Gastrocnemius medialis (tissue), 4 donors: ENCODE data around the gene PLCG2. TPM values are rescaled to one million over a fixed set of nuclear protein-coding genes. Genes with fewer than 3 reads are reported as not detected.

Source experiments
- ATAC-seq, 2 donors: fragments of 150-250 bp; one replicate each; pipeline ENCODE4 v1.9.1; 2016
- DNase-seq, 2 donors: peaks; one replicate each; pipeline ENCODE4 v3.0.0-alpha.2; 2019
- H3K27ac ChIP-seq, 4 donors: fragments of 200-600 bp; sonication (generic); 1 replicate in 1 of 4; 2 replicates in 3 of 4; pipeline ENCODE4 v1.5.1; 2016 to 2018; ENCODE audit warnings: mild to moderate bottlenecking in 2 of 4, moderate library complexity in 1 of 4
- H3K27me3 ChIP-seq, 3 donors: fragments of 200-600 bp; sonication (generic) in 2 of 3; 1 replicate in 1 of 3; 2 replicates in 2 of 3; pipeline versions ENCODE4 v1.5.1 to v1.6.0; 2016 to 2019; ENCODE audit warnings: mild to moderate bottlenecking in 1 of 3, moderate library complexity in 1 of 3
- H3K36me3 ChIP-seq, 2 donors: fragments of 200-600 bp; sonication (generic) in 1 of 2; one replicate each; pipeline ENCODE4 v1.5.1; 2017 to 2018
- H3K4me1 ChIP-seq, 2 donors: fragments of 200-600 bp; sonication (generic) in 1 of 2; one replicate each; pipeline ENCODE4 v1.5.1; 2016 to 2017; ENCODE audit warnings: mild to moderate bottlenecking in 2 of 2
- H3K4me3 ChIP-seq, 4 donors: fragments of 200-600 bp; sonication (generic) in 3 of 4; 1 replicate in 1 of 4; 2 replicates in 3 of 4; pipeline ENCODE4 v1.5.1; 2016 to 2019; ENCODE audit warnings: mild to moderate bottlenecking in 2 of 4
- H3K9me3 ChIP-seq, 3 donors: fragments of 200-600 bp; sonication (generic) in 2 of 3; 1 replicate in 1 of 3; 2 replicates in 2 of 3; pipeline ENCODE4 v1.5.1; 2016 to 2019
- POLR2A ChIP-seq, 2 donors: fragments of 450-650 bp; IDR thresholded peaks; one replicate each; pipeline ENCODE4 v1.6.1; 2017; ENCODE audit warnings: antibody characterized with exemption in 2 of 2, mild to moderate bottlenecking in 2 of 2, moderate library complexity in 2 of 2
- in situ Hi-C, 4 donors: fragments of 200-750 bp; cut with MboI; loops; one replicate each; pipeline versions ENCODE4 v1.15.0 to v1.8.0; 2017; ENCODE audit warnings: low sequenced_read_pairs in 4 of 4
- intact Hi-C: fragments of 100-400 bp; cut with DNase I; formaldehyde crosslinking; loops from one replicate; pipeline ENCODE4 v1.15.1; 2023; ENCODE audit warnings: low total_unique reads
- total RNA-seq, 4 donors: library from RNA; depleted of rRNA; stranded (reverse); fragments of >200 nt; gene quantifications; one replicate each; pipeline versions ENCODE4 v1.1.0 to v1.2.3, GENCODE V29; 2016
- TF ChIP-seq, protein P1 (sequence below), 5 experiments: fragments of 450-650 bp in 3 of 5; fragments of 200-600 bp in 2 of 5; sonication (generic) in 2 of 5; IDR thresholded peaks in 4 of 5; conservative IDR thresholded peaks in 1 of 5; 1 replicate in 4 of 5; 2 replicates in 1 of 5; pipeline ENCODE4 v1.5.1; 2016 to 2019; ENCODE audit warnings: antibody characterized with exemption in 5 of 5, mild to moderate bottlenecking in 3 of 5, moderate library complexity in 3 of 5

PLCG2 gene
- total RNA-seq = 1 to 10 TPM; 1.8 to 3.0 (median 2.1) TPM

GRCh38 chr16:81778861-81779535, at the start of gene PLCG2:
Gene PLCG2 (plus strand): TSS chr16:81779291. CDS start chr16:81785990, 6,699 bp downstream.
- H3K4me1 ChIP-seq = peaks cover 0 to 4% of the 10 kb centered on the region in 2 donors
- in situ Hi-C loops = no loop called here
- DNase-seq (peak; percentile 7 to 21), ATAC-seq (peak; percentile 45 to 49)
- H3K4me3 ChIP-seq = peak within 1 kb of the TSS; percentile 46 to 55 (median 50)
- peak; percentile 16 to 48 for TF ChIP-seq POLR2A (IDR thresholded peaks at IDR 0.05)
- TF ChIP-seq, protein P1, sequence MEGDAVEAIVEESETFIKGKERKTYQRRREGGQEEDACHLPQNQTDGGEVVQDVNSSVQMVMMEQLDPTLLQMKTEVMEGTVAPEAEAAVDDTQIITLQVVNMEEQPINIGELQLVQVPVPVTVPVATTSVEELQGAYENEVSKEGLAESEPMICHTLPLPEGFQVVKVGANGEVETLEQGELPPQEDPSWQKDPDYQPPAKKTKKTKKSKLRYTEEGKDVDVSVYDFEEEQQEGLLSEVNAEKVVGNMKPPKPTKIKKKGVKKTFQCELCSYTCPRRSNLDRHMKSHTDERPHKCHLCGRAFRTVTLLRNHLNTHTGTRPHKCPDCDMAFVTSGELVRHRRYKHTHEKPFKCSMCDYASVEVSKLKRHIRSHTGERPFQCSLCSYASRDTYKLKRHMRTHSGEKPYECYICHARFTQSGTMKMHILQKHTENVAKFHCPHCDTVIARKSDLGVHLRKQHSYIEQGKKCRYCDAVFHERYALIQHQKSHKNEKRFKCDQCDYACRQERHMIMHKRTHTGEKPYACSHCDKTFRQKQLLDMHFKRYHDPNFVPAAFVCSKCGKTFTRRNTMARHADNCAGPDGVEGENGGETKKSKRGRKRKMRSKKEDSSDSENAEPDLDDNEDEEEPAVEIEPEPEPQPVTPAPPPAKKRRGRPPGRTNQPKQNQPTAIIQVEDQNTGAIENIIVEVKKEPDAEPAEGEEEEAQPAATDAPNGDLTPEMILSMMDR (IDR thresholded peaks at IDR 0.05 in 4 of 5, conservative IDR thresholded peaks at IDR 0.05 in 1 of 5) = no peak
- peaks cover 4 to 18% (median 9%) of the 10 kb centered on the region in 3 donors for H3K27me3 ChIP-seq
- no peaks in the 10 kb centered on the region for H3K36me3 ChIP-seq
- no peaks in the 10 kb centered on the region for H3K9me3 ChIP-seq
- intact Hi-C loops = loop anchor here (10.0 kb wide), 1 partner anchor 86 kb away; no protein-coding TSS in a partner anchor
- peak within 1 kb of the TSS in 2 of 4 donors; percentile 13 to 30 for H3K27ac ChIP-seq

GRCh38 chr16:81729451-81729850, 49.6 kb upstream of the PLCG2 start:
- Histone ChIP-seq H3K4me3 (no peak overlapping the region), H3K27ac (no peak overlapping the region)
- intact Hi-C loops = no loop called here

DNA sequence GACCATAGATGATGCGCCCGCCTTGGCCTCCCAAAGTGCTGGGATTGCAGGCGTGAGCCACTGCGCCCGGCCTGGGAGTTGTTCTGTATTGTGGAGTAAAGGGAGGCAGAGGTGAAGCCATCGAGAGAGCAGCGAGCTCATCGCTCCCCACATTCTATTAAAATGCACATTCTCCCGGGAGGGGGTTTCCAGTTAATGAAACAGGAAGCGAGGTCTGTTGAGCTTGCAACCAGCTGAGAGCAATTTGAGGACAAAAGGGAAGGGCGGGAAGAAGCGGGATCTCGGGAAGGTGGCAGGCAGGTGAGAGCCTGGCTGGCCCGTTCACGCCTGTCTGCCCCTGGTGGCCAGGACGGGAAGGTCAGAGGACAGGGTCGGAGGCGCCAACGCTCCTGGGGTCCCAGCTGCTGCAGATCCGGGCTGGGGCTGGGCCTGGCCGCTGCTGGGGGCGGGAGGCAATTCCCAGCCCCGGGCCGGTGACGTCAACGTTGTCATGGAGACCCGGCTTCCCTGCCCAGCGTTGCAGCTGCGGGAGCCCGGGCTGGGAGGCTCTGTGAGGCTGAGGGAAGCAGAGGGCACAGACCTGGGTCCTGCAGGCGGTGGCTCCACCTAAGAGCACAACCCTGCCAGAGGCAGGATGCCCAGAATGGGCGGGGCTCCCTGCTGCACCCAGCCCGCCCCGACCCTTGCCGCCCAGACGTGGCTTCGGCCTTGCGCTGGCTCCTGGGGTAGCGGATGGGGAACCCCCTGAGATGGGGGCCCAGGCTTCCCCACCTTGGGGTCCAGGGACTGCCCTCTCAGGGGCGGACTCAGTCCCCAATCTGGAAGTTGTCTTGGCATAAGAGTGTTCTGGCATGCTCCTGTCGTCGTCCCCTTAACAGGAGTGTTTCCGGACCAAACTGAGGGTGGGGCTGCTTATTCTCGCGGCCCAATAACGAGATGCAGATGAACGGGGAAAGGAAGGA, 48.7 kb upstream of the PLCG2 start:
- peak overlapping the region; percentile 37 to 48 (median 44) for H3K4me3 ChIP-seq
- DNase-seq = peak; percentile 31 to 32
- intact Hi-C loops = no loop called here
- H3K9me3 ChIP-seq = no peaks in the 10 kb centered on the region
- in situ Hi-C loops = loop anchor here in 2 of 4 donors (25.0 kb wide), 2 partner anchors 518 to 693 kb away; partner anchors contain the start of gene ATMIN (in 1 of the 2)
- no peaks in the 10 kb centered on the region for H3K4me1 ChIP-seq
- peak; percentile 44 to 56 for ATAC-seq
- peak overlapping the region in 3 of 4 donors; percentile 44 to 59 (median 58) for H3K27ac ChIP-seq
- H3K27me3 ChIP-seq = peaks cover 0 to 6% (median 0%) of the 10 kb centered on the region in 3 donors
- TF ChIP-seq, protein P1 (IDR thresholded peaks at IDR 0.05 in 4 of 5, conservative IDR thresholded peaks at IDR 0.05 in 1 of 5) = peak in 4 of 5 experiments; percentile 3 to 50 (median 35)
- TF ChIP-seq POLR2A (IDR thresholded peaks at IDR 0.05) = no peak
- no peaks in the 10 kb centered on the region for H3K36me3 ChIP-seq

More at GRCh38 chr16:81729451-81729850, 49.6 kb upstream of the PLCG2 start:
- no peak for TF ChIP-seq POLR2A (IDR thresholded peaks at IDR 0.05)
- TF ChIP-seq, protein P1 (IDR thresholded peaks at IDR 0.05 in 4 of 5, conservative IDR thresholded peaks at IDR 0.05 in 1 of 5) = no peak
- Histone ChIP-seq H3K9me3 (no peaks in the 10 kb centered on the region), H3K4me1 (no peaks in the 10 kb centered on the region), H3K36me3 (no peaks in the 10 kb centered on the region), H3K27me3 (peaks cover 0 to 6% (median 0%) of the 10 kb centered on the region in 3 donors)
- DNase-seq = no peak
- ATAC-seq = no peak
- in situ Hi-C loops = loop anchor here in 3 of 4 donors (10.0 to 25.0 kb wide), 3 partner anchors 335 to 692 kb away; partner anchors contain the start of gene ATMIN (in 1 of the 3)

DNA sequence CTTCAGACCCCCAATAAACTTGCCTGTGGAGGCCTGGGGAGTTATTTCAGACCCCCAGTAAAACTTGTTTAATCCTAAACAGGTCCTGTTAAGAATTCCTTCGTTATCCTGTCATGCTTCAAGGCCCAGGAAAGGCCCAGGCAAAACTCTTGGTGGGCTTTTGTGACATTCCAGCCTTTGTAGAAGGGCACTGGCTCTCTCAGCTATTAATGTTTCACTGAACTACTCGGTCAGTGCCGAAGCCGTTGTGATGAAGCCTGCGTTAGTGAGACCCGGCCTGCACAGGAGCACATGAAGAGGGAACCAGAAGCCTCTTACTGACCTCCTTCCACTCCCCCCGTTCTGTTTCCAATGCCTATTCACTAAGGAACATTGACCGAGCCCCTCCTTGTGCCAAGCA, 47.4 kb upstream of the PLCG2 start:
- Histone ChIP-seq H3K27me3 (peaks cover 0 to 6% (median 0%) of the 10 kb centered on the region in 3 donors), H3K27ac (no peak overlapping the region), H3K9me3 (no peaks in the 10 kb centered on the region), H3K4me1 (no peaks in the 10 kb centered on the region), H3K36me3 (no peaks in the 10 kb centered on the region), H3K4me3 (no peak overlapping the region)
- no peak for DNase-seq
- no peak for TF ChIP-seq POLR2A (IDR thresholded peaks at IDR 0.05)
- TF ChIP-seq, protein P1 (IDR thresholded peaks at IDR 0.05 in 4 of 5, conservative IDR thresholded peaks at IDR 0.05 in 1 of 5) = no peak
- intact Hi-C loops (no loop called here), in situ Hi-C loops (loop anchor here in 2 of 4 donors (25.0 kb wide), 2 partner anchors 519 to 694 kb away; partner anchors contain the start of gene ATMIN (in 1 of the 2))
- no peak for ATAC-seq
